ENCODE data around the gene BCR.
"Not testable (repeated sequence)": the region's sequence is repeated elsewhere in the genome, so short reads cannot be mapped to it uniquely, and the experiment has no call there.

Gene BCR

GRCh38 chr22:23311635-23312420 is 131.5 kb downstream of the BCR start:
- not testable (repeated sequence) for DNase-seq (ENCODE audit: low read depth in 3 of 3)

GRCh38 chr22:23313791-23314567 is 133.7 kb downstream of the BCR start:
- DNase-seq (ENCODE audit: low read depth in 3 of 3), result no peak

GRCh38 chr22:23315341-23315917 is 135.1 kb downstream of the BCR start:
- peak; percentile 11 to 29 (median 24) for DNase-seq (ENCODE audit: low read depth in 3 of 3)

GRCh38 chr22:23316596-23316995 is 136.3 kb downstream of the BCR start:
- DNase-seq (ENCODE audit: low read depth in 3 of 3), result not testable (repeated sequence)

GRCh38 chr22:23318316-23318715 is 138.0 kb downstream of the BCR start:
- DNase-seq (ENCODE audit: low read depth in 3 of 3), result not testable (repeated sequence)

- not testable (repeated sequence) for DNase-seq (ENCODE audit: low read depth in 3 of 3)
Measured at GRCh38 chr22:23322497-23323080, 142.3 kb downstream of the BCR start.

GRCh38 chr22:23323960-23324688 is 143.8 kb downstream of the BCR start:
- DNase-seq (ENCODE audit: low read depth in 3 of 3), result not testable (repeated sequence)

GRCh38 chr22:23325183-23325582 is 144.9 kb downstream of the BCR start:
- DNase-seq (ENCODE audit: low read depth in 3 of 3), result no peak

GRCh38 chr22:23333822-23334221 is 153.5 kb downstream of the BCR start:
- DNase-seq (ENCODE audit: low read depth in 3 of 3), result not testable (repeated sequence)

DNA sequence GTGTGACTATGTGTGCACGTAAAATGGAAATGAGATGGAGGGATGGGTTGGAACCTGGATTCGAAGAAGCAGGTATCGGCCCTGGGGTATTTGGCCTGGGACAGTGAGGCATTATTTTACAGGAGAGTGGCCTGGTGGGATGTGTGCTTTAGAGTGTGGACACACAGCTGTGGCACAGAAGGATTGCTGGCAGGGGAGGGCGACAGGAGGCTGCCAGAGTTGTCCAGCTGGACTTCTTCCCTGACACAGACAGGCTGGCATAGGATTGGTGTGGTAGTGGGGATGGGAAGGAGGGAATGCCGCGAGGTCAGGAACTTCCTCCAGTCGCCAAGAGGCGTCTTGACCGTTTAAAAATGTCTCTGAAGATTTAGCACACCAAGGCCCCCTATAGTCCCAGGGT is 157.4 kb downstream of the BCR start:
- DNase-seq (ENCODE audit: low read depth in 3 of 3), result not testable (repeated sequence)

DNA sequence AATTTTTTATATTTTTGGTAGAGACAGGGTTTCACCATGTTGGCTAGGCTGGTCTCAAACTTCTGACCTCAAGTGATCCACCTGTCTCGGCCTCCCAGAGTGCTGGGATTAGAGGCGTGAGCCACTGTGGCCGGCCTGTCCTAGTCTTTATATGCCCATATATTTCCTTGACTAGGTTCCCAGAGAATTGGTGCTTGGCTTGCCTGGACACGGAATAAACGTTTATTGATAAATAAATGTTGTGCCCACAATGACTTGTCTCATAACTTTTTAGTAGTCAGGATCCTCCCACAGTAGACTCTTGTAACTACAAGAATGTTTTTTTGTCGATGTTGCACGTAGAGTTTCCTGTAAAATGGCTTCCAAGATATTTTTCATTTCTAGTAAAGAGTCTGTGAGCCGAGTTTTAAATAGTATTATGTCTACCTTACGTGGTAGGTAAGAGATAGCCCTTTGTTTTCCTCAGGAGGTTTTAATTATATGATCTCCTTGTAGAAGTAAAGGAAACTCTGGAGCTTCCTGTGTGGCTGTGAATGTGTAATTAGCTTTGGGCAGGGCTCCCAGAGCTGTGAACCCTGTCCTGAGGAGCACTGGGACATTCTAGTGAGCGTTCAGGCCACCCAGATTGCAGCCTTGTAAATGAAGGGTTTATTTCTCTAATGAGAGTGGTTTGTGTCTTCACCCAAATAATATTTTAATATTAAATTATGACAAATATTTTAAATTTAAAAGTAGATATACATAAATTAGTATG is 161.8 kb downstream of the BCR start:
- not testable (repeated sequence) for DNase-seq (ENCODE audit: low read depth in 3 of 3)

DNA sequence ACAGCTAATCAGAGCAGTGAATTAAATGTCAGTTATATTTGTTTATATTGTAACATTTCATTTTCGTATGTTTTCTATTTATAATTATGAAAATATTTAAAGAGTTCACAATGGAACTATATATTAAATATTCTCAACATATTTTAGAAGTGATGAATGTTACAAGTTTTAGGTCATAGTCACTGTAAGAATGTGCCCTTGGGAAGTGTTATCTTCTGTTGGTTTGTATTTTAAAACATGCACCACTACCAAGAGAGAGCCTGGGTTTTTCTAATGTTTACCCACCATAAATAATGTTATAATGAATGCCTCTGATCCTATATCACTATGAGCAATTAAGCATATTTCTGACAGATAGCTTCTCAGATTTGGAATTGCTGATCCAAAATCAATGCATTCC is 171.0 kb downstream of the BCR start:
- DNase-seq (ENCODE audit: low read depth in 3 of 3), result no peak

- DNase-seq (ENCODE audit: low read depth in 3 of 3), result no peak
Measured at GRCh38 chr22:23353004-23353403, 172.7 kb downstream of the BCR start.

- no peak for DNase-seq (ENCODE audit: low read depth in 3 of 3)
Measured at GRCh38 chr22:23353696-23354095, 173.4 kb downstream of the BCR start.

GRCh38 chr22:23356094-23356493 is 175.8 kb downstream of the BCR start:
- no peak for DNase-seq (ENCODE audit: low read depth in 3 of 3)

DNA sequence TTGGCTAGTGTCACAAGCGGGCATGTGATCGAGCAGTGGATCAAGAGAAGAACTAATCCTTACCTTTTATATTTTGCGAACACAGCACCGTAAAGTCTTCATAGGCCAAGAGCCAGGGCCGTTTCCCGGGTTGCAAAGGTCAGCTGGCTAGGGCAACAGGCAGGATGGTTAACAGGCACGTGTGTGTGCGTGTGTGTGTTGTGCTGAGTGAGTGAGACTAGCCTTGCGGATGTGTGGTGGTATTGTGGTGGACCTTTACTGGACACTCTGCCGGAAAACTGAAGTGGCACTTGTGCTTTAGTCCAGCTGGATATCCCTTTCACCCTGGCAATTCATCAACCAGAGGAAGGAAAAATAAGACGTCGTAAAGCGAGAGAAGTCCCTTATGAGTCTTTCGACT is 176.7 kb downstream of the BCR start:
- no peak for DNase-seq (ENCODE audit: low read depth in 3 of 3)

GRCh38 chr22:23359583-23360123 is 179.3 kb downstream of the BCR start:
- no peak for DNase-seq (ENCODE audit: low read depth in 3 of 3)

DNA sequence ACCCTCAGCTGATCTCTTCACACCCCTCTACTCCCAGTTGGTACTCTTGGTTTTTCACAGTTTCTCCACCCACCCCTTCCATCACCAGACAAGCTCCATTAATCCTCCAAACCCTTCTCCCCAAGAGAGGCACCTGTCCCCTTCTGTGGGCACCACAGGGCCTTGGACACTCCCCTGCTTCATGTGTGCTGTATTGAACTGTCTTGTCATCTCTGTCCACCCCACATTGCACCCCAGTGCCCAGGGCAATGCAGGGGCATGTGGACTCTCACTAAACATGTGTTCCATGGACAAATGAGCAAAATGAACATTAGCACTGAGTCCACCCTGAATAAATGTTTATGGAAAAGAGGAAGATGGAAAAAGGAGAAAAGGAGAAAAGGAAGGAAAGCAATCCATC is 181.4 kb downstream of the BCR start:
- DNase-seq (ENCODE audit: low read depth in 3 of 3), result no peak

DNA sequence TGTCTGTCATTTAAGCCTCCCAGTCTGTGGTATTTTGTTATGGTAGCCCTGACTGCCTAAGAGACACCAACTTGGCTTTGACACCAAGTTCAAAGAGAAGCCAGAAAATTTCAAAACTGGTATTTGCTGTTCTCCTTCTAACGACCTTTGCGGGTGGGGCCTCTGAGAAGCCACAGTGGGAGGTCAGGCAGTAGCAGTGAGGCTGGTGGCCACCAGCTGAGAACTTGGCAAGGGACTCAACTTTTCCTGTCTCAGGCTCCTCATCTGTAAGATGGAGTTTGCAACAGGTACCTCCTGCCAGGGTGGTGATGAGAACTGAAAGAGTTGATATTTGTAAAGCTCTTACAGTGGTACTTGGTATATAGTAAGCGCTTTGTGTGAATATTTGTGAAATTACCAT is 183.4 kb downstream of the BCR start:
- DNase-seq (ENCODE audit: low read depth in 3 of 3), result no peak

GRCh38 chr22:23364389-23364788 is 184.1 kb downstream of the BCR start:
- no peak for DNase-seq (ENCODE audit: low read depth in 3 of 3)

GRCh38 chr22:23365524-23365923 is 185.2 kb downstream of the BCR start:
- no peak for DNase-seq (ENCODE audit: low read depth in 3 of 3)
